RWPE1 (cell line): ENCODE measurements around the gene FAM180B.
A peak's percentile ranks its signal among the peaks of the same experiment; 100 is the strongest.

Experiments used
- CTCF ChIA-PET: fragments of 350-600 bp; sonication (Branson Sonifier 250); formaldehyde crosslinking; extraction: SDS; loops from one replicate; lab custom pipeline; 2021; lab: Yijun Ruan, JAX
- POLR2A ChIA-PET: fragments of 400-600 bp; formaldehyde crosslinking; extraction: SDS; loops from one replicate; lab custom pipeline; 2020; ENCODE audit warnings: antibody characterized with exemption; ENCODE audit not compliant: low non-redundant PET; lab: Yijun Ruan, JAX
- DNase-seq: peaks from one replicate; pipeline ENCODE4 v3.0.0; 2012; ENCODE audit warnings: low spot score
- H3K27ac ChIP-seq: fragments of 450-650 bp; 2 replicates; pipeline ENCODE4 v1.5.1; 2017
- TF ChIP-seq, protein P1 (sequence below): fragments of 450-650 bp; conservative IDR thresholded peaks from 2 replicates; pipeline ENCODE4 v1.5.1; 2017; ENCODE audit warnings: low read depth, mild to moderate bottlenecking

FAM180B gene

DNA sequence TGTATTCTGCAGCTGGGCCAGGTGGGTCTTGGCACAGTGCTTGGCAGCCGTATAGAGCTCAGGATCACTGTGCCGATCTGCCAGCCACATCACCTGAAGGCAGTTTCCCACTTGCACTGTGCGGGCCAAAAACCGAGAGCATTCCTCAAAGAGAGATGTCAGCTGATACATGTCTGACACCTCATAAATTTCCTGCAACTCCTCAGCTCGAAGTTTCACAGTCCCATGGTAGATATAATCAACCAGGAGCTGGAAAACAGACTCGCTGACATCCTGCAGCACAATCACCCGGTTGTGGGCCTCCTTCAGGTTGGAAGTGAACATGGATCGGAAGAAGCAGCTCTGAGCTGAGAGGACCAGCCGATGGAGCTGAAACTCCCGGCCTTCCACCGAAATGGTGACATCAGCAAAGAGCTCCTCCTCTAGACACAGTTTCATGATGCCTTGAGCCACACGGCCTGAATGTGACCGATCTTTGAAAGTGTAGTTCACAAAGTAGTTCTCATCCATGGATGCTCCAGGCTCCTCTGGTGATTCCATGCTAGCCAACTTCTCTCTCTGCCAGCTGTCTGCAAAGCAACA is 8.9 kb upstream of the FAM180B start:
- TF ChIP-seq, protein P1, sequence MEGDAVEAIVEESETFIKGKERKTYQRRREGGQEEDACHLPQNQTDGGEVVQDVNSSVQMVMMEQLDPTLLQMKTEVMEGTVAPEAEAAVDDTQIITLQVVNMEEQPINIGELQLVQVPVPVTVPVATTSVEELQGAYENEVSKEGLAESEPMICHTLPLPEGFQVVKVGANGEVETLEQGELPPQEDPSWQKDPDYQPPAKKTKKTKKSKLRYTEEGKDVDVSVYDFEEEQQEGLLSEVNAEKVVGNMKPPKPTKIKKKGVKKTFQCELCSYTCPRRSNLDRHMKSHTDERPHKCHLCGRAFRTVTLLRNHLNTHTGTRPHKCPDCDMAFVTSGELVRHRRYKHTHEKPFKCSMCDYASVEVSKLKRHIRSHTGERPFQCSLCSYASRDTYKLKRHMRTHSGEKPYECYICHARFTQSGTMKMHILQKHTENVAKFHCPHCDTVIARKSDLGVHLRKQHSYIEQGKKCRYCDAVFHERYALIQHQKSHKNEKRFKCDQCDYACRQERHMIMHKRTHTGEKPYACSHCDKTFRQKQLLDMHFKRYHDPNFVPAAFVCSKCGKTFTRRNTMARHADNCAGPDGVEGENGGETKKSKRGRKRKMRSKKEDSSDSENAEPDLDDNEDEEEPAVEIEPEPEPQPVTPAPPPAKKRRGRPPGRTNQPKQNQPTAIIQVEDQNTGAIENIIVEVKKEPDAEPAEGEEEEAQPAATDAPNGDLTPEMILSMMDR, result no peak
- no peak for DNase-seq
- peak overlapping the region; percentile 82 for H3K27ac ChIP-seq
- POLR2A ChIA-PET, result no interaction called here
- CTCF ChIA-PET, result interaction anchor here (0.7 kb wide), 1 partner anchor 25 kb away, joined by 3 read pairs; the partner anchor contains the start of gene CELF1

DNA sequence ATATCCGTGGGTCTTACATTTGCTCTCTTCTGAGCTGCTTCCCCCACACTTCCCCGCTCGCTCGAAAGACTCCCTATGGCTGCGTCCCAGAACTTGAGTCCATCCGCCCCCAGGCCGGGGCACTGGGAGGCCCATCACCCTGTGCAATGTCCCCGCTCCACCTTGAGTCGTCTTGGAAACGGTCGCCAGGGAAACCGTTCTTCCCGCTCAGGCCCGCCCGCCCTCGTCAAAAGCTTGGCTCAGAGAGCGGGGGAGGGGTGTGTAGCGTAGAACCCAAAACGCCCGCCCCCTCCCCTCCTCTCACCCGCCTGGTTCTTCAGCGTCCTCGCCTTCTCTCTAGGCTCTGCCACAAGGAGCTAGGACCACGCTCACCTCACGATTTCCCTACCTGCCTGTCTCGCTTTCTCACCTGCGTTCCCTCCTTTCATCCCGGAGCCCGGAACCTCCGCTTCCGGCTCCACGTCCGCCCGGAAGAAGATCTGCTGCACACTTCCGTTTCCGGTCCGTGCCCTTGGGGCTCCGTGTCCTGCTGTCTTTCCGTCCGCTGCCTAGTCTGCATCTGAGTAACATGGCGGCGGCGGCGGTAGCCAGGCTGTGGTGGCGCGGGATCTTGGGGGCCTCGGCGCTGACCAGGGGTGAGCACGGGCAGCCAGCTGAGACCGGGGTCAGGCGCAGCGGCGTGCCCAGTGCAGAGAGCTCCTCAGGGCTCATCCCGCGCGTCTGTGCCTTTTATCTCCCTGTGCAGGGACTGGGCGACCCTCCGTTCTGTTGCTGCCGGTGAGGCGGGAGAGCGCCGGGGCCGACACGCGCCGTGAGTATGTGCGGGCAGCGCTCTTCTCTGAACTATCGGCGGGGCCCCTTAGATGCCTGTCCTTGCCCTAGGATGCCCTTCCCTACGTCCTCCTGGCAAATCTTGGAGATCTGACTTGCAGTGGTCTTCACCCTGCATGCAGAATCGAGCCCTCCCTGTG is 7.7 kb upstream of the FAM180B start, which contains the start of the genes KBTBD4 and NDUFS3:
Gene KBTBD4, minus strand, starts transcription at position 447 of the 971 bp plus-strand sequence. Its CDS starts 19 bp downstream, at position 428.
Gene NDUFS3, plus strand, starts transcription at position 551 of the 971 bp plus-strand sequence. Its CDS starts 18 bp downstream, at position 569.
- CTCF ChIA-PET, result interaction anchor here (0.6 kb wide), 1 partner anchor 13 kb away, joined by 5 read pairs; no protein-coding TSS in a partner anchor
- peak; percentile 91 for DNase-seq
- TF ChIP-seq, protein P1, result no peak
- POLR2A ChIA-PET, result interaction anchor here (0.7 kb wide), 1 partner anchor 100 kb away, joined by 3 read pairs; no protein-coding TSS in a partner anchor
- H3K27ac ChIP-seq, result peak within 1 kb of the TSS; percentile 82

DNA sequence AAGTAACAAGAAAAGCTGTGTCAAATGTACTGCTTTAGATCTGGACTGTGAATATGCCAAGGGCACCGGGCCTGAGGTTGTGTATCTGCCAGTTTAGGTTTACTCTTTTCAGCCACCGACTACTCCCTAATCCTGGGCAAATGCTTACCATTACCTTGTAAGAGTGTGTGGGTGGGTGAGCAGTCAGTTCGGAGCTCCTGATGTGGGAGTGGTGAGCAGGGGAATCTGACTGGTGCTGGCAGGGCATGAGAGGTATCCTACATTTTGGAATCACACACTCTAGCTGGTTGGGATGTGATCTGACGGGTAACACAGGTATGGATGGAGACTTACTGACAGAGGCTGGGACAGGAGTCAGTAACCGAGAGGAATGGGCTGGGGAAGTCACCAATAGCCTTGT is 2.6 kb upstream of the FAM180B start:
- CTCF ChIA-PET, result no interaction called here
- TF ChIP-seq, protein P1, result no peak
- DNase-seq, result no peak
- POLR2A ChIA-PET, result no interaction called here
- no peak overlapping the region for H3K27ac ChIP-seq

GRCh38 chr11:47587039-47587716 is 700 bp downstream of the FAM180B start:
- H3K27ac ChIP-seq, result peak overlapping the region; percentile 34
- TF ChIP-seq, protein P1, result no peak
- ChIA-PET CTCF (no interaction called here), POLR2A (no interaction called here)
- DNase-seq, result no peak

DNA sequence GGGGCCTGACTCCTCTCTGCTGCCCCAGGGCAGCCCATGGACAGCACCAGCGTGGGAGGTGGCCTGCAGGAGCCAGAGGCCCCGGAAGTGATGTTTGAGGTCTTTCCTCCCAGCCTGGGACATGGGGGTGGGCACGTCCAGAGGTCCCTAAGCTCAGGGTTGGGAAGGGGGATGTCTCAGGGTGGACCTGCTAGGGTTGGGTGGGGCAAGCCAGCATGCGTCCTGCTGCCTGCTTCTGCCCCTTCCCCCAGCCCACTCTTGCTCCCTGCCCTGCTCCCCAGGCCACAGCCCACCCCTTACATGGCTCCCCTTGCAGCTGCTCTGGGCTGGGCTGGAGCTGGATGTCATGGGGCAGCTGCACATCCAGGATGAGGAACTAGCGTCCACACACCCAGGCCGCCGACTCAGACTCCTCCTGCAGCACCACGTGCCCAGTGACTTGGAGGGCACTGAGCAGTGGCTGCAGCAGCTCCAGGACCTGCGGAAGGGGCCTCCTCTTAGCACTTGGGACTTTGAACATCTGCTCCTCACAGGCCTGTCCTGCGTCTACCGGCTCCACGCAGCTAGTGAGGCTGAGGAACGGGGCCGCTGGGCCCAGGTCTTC is 1.3 kb downstream of the FAM180B start:
- CTCF ChIA-PET, result no interaction called here
- POLR2A ChIA-PET, result no interaction called here
- H3K27ac ChIP-seq, result no peak overlapping the region
- DNase-seq, result no peak
- TF ChIP-seq, protein P1, result no peak
